IMR-90 (cell line): Measurements from ENCODE around the gene OSBPL3.

Experiments
- BHLHE40 ChIP-seq: fragments of 150-350 bp; IDR thresholded peaks from 2 replicates; pipeline ENCODE4 v1.6.1; 2016; ENCODE audit warnings: mild to moderate bottlenecking, low read depth, low read length
- CEBPB ChIP-seq: IDR thresholded peaks from 2 replicates; pipeline ENCODE4 v1.6.1; 2012; ENCODE audit warnings: low read depth, low read length, improper control_type of control experiment
- CHD1 ChIP-seq: IDR thresholded peaks from 2 replicates; pipeline ENCODE4 v1.6.1; 2012; ENCODE audit warnings: low read depth, low read length, improper control_type of control experiment
- CTCF ChIP-seq: conservative IDR thresholded peaks from 2 replicates; pipeline ENCODE4 v1.5.1; 2012; ENCODE audit warnings: mild to moderate bottlenecking, low read depth, low read length, improper control_type of control experiment
- ELK1 ChIP-seq: fragments of 150-350 bp; IDR thresholded peaks from 2 replicates; pipeline ENCODE4 v1.6.1; 2016; ENCODE audit warnings: low read depth, mild to moderate bottlenecking, low read length, moderate library complexity, borderline replicate concordance
- FOS ChIP-seq: fragments of 150-350 bp; IDR thresholded peaks from 2 replicates; pipeline ENCODE4 v1.6.1; 2016; ENCODE audit warnings: low read depth, low read length
- MAFK ChIP-seq: IDR thresholded peaks from 2 replicates; pipeline ENCODE4 v1.6.1; 2012; ENCODE audit warnings: low read depth, low read length, improper control_type of control experiment
- MAZ ChIP-seq: IDR thresholded peaks from 2 replicates; pipeline ENCODE4 v1.6.1; 2012; ENCODE audit warnings: low read depth, mild to moderate bottlenecking, low read length, improper control_type of control experiment, moderate library complexity, borderline replicate concordance
- MXI1 ChIP-seq: IDR thresholded peaks from 2 replicates; pipeline ENCODE4 v1.6.1; 2012; ENCODE audit warnings: low read depth, mild to moderate bottlenecking, low read length, moderate library complexity, borderline replicate concordance
- POLR2A ChIP-seq: IDR thresholded peaks from 2 replicates; pipeline ENCODE4 v1.6.1; 2012; ENCODE audit warnings: mild to moderate bottlenecking, low read depth, low read length
- RAD21 ChIP-seq: IDR thresholded peaks from 2 replicates; pipeline ENCODE4 v1.6.1; 2012; ENCODE audit warnings: low read length, improper control_type of control experiment
- RCOR1 ChIP-seq: IDR thresholded peaks from 2 replicates; pipeline ENCODE4 v1.6.1; 2012; ENCODE audit warnings: mild to moderate bottlenecking, low read length, improper control_type of control experiment; ENCODE audit not compliant: insufficient replicate concordance
- USF2 ChIP-seq: fragments of 150-350 bp; IDR thresholded peaks from 2 replicates; pipeline ENCODE4 v1.6.1; 2017; ENCODE audit warnings: mild to moderate bottlenecking, antibody characterized with exemption, low read length, low read depth

- TF ChIP-seq CTCF (no peak), MXI1 (no peak), CEBPB (no peak), POLR2A (no peak), BHLHE40 (no peak), FOS (peak; percentile 47; the same call in 1 of the 2 replicates), RAD21 (no peak), RCOR1 (peak; percentile 9), USF2 (no peak), ELK1 (no peak), MAZ (no peak), MAFK (no peak), CHD1 (no peak)
These were observed 128.2 kb downstream of the OSBPL3 start for GRCh38 chr7:24851786-24852185.
